Left renal cortex interstitium (tissue), 4 donors: ENCODE measurements around the gene ASIP. TPM values are rescaled to one million over a fixed set of nuclear protein-coding genes. Genes with fewer than 3 reads are reported as not detected.
"Not testable (repeated sequence)": the region's sequence is repeated elsewhere in the genome, so short reads cannot be mapped to it uniquely, and the experiment has no call there.

Experiments used
- DNase-seq, 4 donors: peaks; one replicate each; pipeline ENCODE4 v3.0.0-alpha.2; 2013; ENCODE audit warnings: low read depth in 4 of 4, low spot score in 2 of 4, missing footprints in 1 of 4
- polyA plus RNA-seq, 4 donors: library from polyadenylated mRNA; unstranded; fragments of 120-200 nt; gene quantifications; one replicate each; pipeline ENCODE4 v1.2.1, GENCODE V29; 2013; ENCODE audit not compliant: insufficient read length in 4 of 4

ASIP gene
- polyA plus RNA-seq, 4 donors, result 0.30 to 0.58 (median 0.34) TPM; not detected in 1

DNA sequence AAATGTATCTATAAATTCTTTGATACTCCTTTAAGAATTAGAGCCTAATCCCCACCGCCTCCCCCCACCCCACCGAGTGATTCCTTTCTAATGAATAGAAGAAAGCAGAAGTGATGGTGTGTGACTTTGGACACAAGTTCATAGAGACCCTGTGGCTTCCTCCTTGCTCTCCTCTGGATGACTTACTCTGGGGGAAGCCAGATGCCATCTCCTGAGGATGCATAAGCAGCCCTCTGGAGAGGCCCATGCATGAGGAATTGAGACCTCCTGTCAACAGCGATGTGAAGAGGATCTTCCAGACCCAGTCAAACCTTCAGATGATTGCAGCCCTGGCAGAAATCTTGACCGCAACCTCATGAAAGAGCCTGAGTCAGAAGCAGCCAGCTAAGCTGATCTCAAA, 40.8 kb downstream of the ASIP start:
- no peak for DNase-seq

DNA sequence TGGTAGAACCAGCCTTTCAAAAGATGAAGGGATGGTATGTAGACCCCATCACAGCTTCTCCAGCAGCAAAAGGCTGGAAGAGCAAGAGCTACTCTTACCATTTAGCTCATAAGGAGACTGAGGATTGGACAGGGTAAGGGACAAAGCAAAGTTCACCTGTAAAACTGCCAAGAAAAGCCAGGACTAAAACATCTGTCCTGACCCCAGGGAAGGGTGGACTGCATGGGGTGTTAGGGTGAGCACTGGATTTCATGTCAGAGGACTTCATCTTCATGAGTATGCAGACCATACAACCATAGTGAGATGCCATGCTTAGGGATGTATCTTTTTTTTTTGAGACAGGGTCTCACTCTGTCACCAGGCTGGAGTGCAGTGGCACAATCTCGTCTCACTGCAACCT, 42.6 kb downstream of the ASIP start:
- no peak for DNase-seq

DNA sequence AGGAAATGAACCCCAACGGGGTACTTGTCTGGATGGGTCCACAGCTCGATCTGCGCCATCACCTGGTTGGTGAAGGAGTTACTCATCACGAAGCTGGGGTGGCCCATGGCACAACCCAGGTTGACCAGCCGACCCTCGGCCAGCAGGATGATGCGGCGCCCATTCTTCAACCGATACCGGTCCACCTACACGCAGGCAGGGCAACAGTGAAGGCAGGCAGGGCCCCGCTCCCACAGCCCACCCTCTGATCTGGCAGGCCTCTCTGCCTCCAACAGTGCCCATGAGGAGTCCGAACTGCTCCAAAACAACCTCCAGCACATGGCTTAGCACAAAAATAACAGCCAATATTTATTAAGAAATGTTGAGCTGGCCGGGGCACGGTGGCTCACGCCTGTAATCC, 44.2 kb downstream of the ASIP start:
- no peak for DNase-seq

DNA sequence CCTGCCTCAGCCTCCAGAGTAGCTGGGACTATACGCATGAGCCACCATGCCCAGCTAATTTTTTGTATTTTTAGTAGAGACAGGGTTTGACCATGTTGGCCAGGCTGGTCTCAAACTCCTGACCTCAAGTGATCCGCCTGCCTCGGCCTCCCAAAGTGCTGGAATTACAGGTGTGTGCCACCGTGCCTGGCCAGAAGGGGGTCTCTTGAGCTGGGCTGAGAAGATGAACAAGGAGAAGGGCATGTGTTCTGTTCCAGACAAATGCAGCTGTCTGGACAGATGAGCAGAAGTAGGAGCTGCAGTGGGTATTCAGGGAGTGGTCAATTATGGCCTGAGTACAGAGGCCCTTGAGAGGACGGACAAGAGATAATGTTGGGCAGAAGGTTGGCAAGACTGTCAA, 46.3 kb downstream of the ASIP start:
- not testable (repeated sequence) for DNase-seq

DNA sequence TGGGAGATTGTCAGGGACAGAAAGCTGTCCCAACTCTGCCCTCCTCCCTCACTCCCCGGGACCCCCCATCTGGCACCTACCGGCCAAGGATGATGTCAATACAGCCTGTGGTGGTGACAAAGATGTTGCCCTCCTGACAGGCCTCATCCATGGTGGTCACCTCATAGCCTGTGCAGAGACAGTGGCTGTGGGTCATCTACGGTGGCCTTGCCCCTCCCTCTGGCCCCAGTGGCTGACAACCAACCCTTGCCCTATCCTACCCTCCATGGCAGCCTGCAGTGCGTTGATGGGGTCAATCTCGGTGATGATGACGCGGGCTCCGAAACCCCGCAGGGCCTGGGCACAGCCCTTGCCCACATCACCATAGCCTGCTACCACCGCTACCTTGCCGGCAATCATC, 49.2 kb downstream of the ASIP start:
- no peak for DNase-seq

DNA sequence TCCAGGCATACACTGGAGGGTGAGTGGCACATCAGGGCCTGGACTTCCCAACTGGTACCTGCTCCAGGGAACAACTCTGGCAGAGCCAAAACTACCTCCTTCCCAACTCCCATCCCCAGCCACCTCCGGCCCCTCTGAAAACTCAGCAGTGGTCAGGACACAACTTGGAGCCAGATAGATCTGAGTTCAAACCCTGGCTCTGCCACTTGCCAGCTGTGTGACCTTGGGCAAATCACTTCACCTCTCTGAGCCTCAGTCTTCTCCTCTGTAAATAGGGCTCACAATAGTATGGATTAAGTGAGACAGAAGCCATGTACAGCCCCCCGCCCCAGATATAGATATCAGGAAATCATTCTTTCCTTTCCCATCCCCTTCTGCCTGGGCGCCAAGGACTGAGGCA, 51.3 kb downstream of the ASIP start:
- no peak for DNase-seq

DNA sequence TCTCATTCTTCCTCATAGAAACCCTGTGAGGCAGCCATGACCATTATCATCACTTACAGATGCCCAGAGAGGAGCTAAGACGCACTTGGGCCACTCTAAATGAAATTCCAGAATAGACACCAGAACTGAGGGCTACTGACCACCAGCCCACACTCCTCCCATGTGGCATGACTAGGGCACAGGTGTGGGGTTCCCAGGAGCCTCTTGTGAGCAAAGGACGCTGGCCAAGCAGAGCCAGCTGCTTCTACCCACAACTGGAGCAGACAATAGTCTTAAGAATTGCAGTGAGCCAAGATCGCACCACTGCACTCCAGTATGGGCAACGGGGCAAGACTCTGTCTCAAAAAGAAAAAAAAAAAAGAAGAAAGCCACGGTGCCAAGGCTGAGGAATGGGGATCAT, 51.9 kb downstream of the ASIP start:
- no peak for DNase-seq

DNA sequence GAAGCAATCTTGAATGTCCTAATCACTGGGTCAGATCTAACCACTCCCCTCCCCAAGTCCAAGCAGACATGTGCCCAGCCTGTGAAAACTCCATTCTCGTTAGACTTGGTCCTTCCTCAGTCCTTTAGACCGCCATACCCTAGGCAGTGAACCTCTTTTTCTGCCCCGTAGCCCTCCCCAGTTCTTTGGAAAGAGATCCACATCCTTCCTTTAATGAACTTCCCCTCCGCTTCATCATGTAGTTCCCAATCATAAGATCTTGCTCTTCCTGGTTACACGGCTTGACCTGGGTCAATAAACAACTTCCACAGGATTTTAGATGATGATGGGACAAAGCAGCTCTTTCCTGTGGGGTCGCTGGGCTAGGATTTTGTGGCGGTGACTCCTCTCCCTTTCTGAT, 52.4 kb downstream of the ASIP start:
- no peak for DNase-seq

DNA sequence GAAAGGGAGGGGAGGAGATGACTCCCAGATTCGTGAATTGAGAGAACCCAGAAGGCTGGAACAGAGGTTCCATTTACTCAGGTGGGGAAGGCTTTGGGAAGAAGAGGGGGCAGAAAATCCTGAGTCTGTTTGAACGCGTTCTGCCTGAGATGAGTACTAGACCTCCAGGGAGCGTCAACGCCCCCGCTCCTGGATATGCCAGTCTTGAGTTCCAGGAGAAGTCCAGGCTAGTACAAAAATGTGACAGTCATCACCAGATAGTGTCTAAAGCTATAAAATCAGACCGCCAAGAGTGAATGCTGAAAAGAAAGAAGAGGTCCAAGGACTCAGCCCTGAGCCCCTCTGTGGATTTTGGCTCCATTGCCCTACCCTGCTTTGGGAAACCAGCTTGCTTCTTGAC, 53.3 kb downstream of the ASIP start:
- DNase-seq, result no peak

DNA sequence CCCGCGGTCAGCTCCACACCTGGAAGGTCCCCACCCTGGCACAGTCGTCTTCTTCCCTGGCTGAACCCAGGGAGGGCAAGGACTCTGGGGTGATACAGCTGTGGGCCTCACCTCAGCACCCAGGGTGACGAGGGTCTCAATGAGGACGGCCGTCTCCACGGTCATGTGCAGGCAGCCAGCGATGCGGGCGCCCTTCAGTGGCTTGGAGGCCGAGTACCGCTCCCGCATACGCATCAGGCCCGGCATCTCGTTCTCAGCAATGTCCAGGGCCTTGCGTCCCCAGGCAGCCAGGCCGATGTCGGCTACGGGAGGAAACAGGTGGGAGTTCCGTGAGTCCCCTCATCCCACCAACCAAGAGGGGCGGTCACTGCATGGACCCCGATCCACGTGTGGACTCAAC, 54.1 kb downstream of the ASIP start:
- no peak for DNase-seq

DNA sequence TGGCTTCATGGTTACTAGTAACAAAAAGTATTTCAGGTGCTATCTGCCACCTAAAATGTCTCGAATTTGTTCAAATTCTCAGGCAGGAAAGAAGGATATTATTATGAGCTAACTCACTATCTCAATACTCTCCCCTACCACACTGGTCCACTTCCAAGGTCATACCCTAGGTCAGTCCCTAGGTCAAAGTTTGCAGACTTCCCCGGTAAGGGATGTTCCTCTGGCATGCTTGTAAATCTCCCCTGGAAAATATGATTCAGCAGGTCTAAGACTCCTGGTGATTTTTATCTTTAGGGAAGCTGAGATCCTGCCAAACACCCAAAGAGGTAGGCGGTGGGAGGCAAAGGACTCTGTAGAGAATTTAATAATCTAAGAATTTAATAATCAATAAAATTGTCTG, 55.2 kb downstream of the ASIP start:
- no peak for DNase-seq

DNA sequence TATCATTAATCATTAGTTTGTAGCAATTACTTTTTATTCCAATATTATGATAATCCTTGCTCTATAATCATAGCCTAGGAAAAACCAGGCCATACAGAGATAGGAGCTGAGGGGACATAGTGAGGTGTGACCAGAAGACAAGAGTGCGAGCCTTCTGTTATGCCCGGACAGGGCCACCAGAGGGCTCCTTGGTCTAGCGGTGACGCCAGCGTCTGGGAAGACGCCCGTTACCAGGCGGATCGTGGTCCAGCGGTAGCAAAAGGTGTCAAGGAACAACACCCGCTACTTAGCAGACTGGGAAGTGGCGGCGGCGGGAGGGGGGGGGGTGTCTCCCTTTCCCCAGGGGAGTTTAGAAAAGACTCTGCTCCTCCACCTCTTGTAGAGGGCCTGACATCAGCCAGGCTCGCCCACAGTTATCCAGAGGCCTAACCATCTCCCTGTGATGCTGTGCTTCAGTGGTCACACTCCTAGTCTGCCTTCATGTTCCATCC, 57.1 kb downstream of the ASIP start:
- DNase-seq, result not testable (repeated sequence)

DNA sequence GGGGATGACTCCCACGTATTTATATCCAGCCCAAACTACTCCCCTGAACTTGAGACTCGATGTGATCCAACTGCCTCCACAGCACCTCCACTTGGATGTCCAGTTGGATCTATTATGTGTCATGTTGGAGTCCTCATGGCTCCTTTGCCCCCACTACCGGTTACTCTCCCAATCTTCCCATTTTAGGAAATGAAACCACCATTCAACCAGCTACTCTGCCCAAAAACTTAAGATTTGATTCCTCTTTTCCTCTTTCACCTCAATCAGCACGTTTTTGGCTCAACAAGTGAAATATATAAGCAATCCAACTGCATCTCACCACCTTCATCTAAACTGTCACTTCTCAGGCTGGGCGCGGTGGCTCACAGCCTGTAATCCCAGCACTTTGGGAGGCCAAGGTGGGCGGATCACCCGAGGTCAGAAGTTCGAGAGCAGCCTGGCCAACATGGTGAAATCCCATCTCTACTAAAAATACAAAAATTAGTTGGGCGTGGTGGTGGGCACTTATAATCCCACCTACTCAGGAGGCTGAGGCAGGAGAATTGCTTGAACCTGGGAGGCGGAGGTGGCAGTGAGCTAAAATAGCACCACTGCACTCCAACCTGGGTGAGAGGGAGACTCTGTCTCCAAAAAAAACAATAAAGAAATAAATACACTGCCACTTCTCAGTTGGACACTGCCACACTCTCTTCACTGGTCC, 58.5 kb downstream of the ASIP start:
- DNase-seq, result no peak

DNA sequence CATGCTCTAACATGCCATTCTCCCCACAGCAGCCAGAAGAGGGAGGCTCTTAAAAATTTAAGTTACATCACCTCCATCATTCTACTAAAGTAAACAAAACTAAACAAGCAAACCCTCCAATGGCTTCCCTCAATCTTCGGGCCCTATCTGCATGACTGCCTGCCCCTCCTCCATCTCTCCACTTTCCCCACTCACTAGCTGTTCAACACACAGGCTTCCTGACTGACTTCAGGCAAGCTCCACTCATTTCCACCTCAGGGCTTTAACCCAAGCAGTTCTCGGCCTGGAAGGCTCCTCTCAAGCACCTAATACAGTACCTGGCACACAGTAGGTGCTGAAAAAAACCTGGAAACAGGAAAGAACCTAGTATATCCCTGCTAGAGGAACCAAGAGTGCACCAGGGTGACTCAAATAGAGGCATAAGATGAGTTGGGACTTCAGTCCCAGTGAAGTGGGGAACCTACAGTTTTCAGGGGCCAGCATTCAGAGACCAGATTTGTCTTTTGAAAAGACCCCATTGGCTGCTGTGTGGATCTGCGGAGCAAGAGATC, 59.1 kb downstream of the ASIP start:
- DNase-seq, result no peak

DNA sequence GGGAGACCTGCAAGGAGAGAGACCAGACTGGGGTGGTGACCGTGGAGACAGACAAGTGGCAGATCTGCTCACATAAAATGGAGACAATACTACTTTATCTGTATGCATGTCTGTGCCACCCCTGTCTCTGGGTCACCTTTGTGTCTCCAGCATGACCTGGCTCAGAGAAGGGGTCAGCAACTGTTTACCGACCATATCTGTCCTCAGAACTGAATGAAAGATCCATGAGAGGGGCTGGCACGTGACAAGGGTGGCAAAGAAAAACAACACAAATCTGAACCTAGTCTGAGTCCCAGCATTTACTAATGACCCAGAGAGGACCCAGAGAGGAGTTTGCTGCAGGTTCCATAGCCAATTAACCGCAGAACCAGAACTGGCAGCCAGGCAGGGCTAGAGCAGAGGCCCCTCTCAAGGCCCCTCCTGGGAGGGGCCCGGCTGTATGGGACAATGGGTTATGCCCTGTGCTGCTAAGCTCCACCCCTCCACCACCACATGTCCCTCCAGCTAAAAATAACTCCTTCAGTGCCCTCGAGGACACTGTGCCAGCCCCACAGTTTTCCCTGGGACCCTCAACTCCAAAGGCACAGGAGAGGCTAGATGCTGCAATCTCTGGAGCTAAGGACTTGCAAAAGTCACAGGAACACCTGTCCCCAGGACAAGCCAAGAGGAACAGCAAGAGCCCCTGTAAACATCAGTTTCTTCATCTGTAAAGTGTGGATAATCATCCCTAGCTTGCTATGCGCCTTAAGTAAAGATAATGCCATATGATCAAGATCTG, 59.8 kb downstream of the ASIP start:
- DNase-seq, result no peak

DNA sequence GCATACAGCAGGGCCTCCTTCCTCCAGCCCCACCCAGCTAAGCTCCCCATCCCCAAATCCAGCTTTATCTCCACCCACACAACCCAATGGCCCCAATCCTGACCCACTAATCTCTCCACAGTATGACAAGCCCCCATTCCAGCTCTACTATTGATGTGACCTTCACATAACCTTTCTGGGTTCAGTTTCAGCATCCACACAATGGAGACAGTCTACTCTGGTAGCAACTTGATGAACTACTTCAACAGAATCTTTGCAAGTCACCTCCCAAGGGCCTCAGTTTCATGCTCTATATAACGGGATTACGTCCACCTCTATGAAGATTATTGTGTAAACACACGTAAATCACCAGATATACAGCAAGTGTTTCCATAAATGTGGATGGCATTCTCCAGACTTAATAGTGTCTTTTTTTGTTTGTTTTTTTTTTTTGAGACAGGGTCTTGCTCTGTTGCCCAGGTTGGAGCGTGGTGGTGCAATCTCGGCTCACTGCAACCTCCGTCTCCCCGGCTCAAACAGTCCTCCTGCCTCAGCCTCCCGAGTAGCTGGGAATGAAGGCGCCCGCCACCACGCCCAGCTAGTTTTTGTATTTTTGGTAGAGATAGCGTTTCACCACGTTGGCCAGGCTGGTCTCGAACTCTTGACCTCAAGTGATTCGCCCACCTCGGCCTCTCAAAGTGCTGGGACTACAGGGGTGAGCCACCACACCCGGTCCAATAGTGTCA, 60.5 kb downstream of the ASIP start:
- DNase-seq, result no peak

DNA sequence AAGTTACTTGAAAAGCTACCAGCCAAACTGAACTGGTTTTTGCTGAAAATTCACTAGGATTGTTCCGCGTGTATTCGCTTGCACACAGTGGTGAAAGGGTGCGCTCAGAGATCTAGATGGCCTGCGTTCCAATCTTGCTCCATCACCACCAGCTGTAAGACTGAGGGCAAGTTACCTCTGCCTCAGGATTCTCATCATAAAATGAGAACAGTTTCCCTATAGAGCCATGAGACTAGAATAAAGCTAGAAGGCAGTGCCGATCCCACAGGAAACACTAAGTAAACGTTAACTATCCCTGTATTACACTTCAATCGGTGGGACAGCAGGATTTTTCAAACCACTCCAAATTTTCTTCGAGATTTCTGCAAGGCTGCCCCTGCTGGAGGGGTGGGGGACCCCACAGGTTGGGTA, 61.1 kb downstream of the ASIP start:
- DNase-seq, result no peak

DNA sequence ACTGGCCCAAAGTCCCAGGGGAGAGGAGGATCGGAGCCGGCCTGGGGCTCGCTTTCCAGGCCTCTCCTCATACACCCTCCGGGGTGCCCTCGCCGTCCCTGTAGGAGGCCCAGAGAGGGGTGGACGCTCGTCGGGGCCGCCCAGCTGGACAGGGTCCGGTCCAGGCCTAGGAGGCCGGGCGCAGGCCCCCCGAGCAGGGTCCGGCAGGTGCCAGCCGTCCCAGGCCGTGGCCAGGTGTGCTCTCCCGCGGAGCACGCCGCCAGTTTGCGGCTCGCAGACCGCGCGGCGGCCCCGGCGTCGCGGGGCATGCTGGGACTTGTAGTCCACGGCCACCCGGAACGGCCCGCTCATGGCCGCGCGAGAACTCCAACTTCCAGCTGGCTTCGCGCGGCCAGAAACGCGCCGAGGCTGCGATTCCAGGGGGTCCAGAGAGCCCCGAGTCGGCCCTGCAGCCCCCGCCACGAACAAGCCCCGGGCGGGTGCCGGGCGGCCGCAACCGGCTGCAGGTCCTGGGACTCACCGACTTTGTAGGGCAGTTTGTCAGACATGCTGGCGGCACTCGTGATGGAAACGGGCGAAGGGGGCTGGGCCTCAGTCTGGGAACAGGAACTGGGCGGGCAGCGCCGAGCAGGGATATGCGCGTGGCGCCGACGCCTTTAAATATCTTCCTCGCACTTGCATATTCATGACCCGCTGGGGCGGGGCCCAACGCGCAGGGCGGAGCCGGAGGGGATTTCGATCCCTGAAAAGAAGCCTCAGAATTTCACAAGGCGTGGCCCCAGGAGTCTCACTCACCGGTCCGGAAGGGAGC, 61.7 kb downstream of the ASIP start, which contains the start of gene AHCY:
AHCY (minus strand) TSS at position 633 of the 811 bp plus-strand sequence; CDS start at position 548, 85 bp downstream.
- peak; percentile 81 to 96 (median 91) for DNase-seq

DNA sequence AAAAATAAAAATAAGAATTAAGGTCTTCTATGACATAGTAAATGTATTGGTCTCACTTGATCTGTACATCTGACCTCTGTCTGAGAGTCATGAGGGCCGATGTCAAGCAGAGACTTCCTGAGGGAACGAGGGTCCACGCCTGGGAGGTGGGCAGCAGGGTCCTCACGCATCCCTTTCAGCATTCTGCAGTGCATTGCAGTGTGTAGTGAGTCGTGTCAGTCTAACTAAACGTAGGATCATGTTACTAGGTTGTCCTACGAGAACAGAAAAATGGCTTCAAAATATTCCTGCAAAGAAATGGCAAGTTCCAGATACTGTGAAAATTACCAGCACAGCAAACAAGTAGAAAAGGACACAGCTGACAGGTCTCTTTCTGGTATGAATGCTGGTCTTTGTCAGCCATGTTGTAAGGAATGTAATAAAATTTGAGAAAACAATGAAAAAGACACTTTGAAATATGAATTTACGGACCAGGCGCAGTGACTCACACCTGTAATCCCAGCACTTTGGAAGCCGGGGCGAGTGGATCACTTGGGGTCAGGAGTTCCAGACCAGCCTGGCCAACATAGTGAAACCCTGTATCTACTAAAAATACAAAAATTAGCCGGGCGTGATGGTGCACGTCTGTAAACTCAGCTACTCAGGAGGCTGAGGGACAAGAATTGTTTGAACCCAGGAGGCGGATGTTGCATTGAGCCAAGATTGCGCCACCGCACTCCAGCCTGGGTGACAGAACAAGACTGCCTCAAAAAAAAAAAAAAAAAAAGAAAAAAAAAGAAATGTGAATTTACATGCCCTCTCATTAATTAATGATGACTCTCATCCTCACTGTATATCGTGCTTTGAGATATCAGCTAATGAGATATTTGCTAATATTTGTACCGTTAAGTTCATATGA, 64.4 kb downstream of the ASIP start:
- no peak for DNase-seq
